ENCODE measurements around the gene CUL1. TPM values are rescaled to one million over a fixed set of nuclear protein-coding genes. Genes with fewer than 3 reads are reported as not detected.

Gene CUL1
- total RNA-seq, 1 experiment from 2014 or later: 53.1 TPM

GRCh38 chr7:148754912-148755311, 56.2 kb downstream of the CUL1 start:
- intact Hi-C loops (cut with micrococcal nuclease): no loop called here
- Histone ChIP-seq H3K27ac (ENCODE audit: low read depth, low read length) (no peak overlapping the region), H3K4me3 (replicated peaks in 1 of 2; ENCODE audit: low read depth in 1 of 2, low read length in 2 of 2) (no peak overlapping the region), H3K9ac (ENCODE audit: low read length) (no peak overlapping the region), H3K79me2 (ENCODE audit: insufficient read depth, low read length) (peaks cover 52% of the 10 kb centered on the region), H3K36me3 (ENCODE audit: control insufficient read depth in 1 of 2, insufficient read depth in 2 of 2, low read length in 2 of 2) (peaks cover 0 to 6% of the 10 kb centered on the region in 2 experiments; a peak in 3 of 4 replicates), H3K9me3 (ENCODE audit: control insufficient read depth in 1 of 2, insufficient read depth in 1 of 2, low read depth in 1 of 2, low read length in 2 of 2) (no peaks in the 10 kb centered on the region), H2AFZ (ENCODE audit: low read depth, low read length, poor library complexity, severe bottlenecking) (no peak overlapping the region), H3K4me1 (ENCODE audit: control insufficient read depth in 1 of 2, insufficient read depth in 2 of 2, low read length in 2 of 2) (no peaks in the 10 kb centered on the region), H3K9me2 (ENCODE audit: insufficient read depth) (no peaks in the 10 kb centered on the region), H3K27me3 (ENCODE audit: insufficient read depth, low read length) (no peaks in the 10 kb centered on the region), H4K20me1 (ENCODE audit: insufficient read depth) (no peaks in the 10 kb centered on the region), H3K4me2 (ENCODE audit: low read length) (no peak overlapping the region)
- RAD21 ChIA-PET (ENCODE audit: low non-redundant PET in 1 of 2, low total read pairs in 2 of 2, uncharacterized antibody in 2 of 2, unreplicated experiment in 2 of 2): no interaction called here
- BruUV-seq (replicated peaks): no TSS peak
- CTCF ChIA-PET: no interaction called here
- ATAC-seq: no peak
- no peak for DNase-seq (ENCODE audit: low read depth, low spot score)
- TF ChIP-seq CBX3 (IDR thresholded peaks at IDR 0.05; ENCODE audit: low read depth) (no peak), POLR2A (IDR thresholded peaks at IDR 0.05; ENCODE audit: borderline replicate concordance, extremely low read depth, insufficient read depth, insufficient read length) (no peak), EZH2phosphoT487 (IDR thresholded peaks at IDR 0.05; ENCODE audit: borderline replicate concordance) (no peak), ZFX (IDR thresholded peaks at IDR 0.05) (no peak), ATF3 (IDR thresholded peaks at IDR 0.05) (no peak), ZNF274 (IDR thresholded peaks at IDR 0.05; ENCODE audit: low read depth, low read length) (no peak), SIN3A (IDR thresholded peaks at IDR 0.05; ENCODE audit: low read depth) (no peak), RAD21 (IDR thresholded peaks at IDR 0.05; ENCODE audit: low read depth) (no peak), EZH2 (IDR thresholded peaks at IDR 0.05) (no peak), POLR2AphosphoS5 (IDR thresholded peaks at IDR 0.05; ENCODE audit: low read depth, low read length) (no peak), CTCF (IDR thresholded peaks at IDR 0.05 in 2 of 3, conservative IDR thresholded peaks at IDR 0.05 in 1 of 3; ENCODE audit: borderline replicate concordance in 1 of 3, insufficient read depth in 1 of 3, low read depth in 2 of 3, low read length in 2 of 3) (no peak), FOSL1 (IDR thresholded peaks at IDR 0.05; ENCODE audit: low read depth) (no peak), SP1 (IDR thresholded peaks at IDR 0.05; ENCODE audit: low read depth) (no peak), CEBPB (IDR thresholded peaks at IDR 0.05; ENCODE audit: low read depth) (no peak), SRF (IDR thresholded peaks at IDR 0.05; ENCODE audit: low read depth) (no peak), EGR1 (IDR thresholded peaks at IDR 0.05; ENCODE audit: low read depth) (no peak)
- POLR2A ChIA-PET: no interaction called here

All from HCT116 (cell line).